Left ventricle myocardium inferior (tissue), 1 donor: ENCODE data around the gene FHIT. TPM values are rescaled to one million over a fixed set of nuclear protein-coding genes. Genes with fewer than 3 reads are reported as not detected.

ENCODE experiments used
- DNase-seq: peaks from one replicate; pipeline ENCODE4 v3.0.0-alpha.2; 2020
- H3K27ac ChIP-seq: fragments of 200-600 bp; replicated peaks from 2 replicates; pipeline ENCODE4 v1.8.0; 2021
- H3K27me3 ChIP-seq: fragments of 200-600 bp; 2 replicates; pipeline ENCODE4 v1.8.0; 2021; ENCODE audit warnings: low read depth
- H3K36me3 ChIP-seq: fragments of 200-600 bp; 2 replicates; pipeline ENCODE4 v1.8.0; 2021
- H3K4me1 ChIP-seq: fragments of 200-600 bp; 2 replicates; pipeline ENCODE4 v1.8.0; 2021
- H3K4me3 ChIP-seq: fragments of 200-600 bp; 2 replicates; pipeline ENCODE4 v1.8.0; 2021; ENCODE audit warnings: mild to moderate bottlenecking, moderate library complexity
- H3K9me3 ChIP-seq: fragments of 200-600 bp; replicated peaks from 2 replicates; pipeline ENCODE4 v1.8.0; 2021
- CTCF ChIP-seq: fragments of 200-600 bp; IDR thresholded peaks from 2 replicates; pipeline ENCODE4 v1.8.0; 2021; ENCODE audit warnings: antibody characterized with exemption, mild to moderate bottlenecking, borderline replicate concordance
- intact Hi-C: fragments of 100-400 bp; cut with micrococcal nuclease; formaldehyde crosslinking; loops from one replicate; pipeline ENCODE4 v1.11.0; 2022
- total RNA-seq: library from RNA; stranded (reverse); fragmentation: NEBNext Ultra II Directional; extraction: Animal tissue kit (Norgen Biotek cat#: 25700); gene quantifications from one replicate; pipeline ENCODE4 v1.2.1, GENCODE V29; 2021
- donor health status: DM: no; HTN: yes; CAD: no; lungs with severe emphysema.

FHIT gene
- total RNA-seq, 1 donor from 2014 or later = 16.0 TPM

GRCh38 chr3:60886518-60886917, 364.7 kb downstream of the FHIT start:
- TF ChIP-seq CTCF = no peak

GRCh38 chr3:60884005-60884404, 367.2 kb downstream of the FHIT start:
- H3K4me3 ChIP-seq = no peak overlapping the region
- no peak for TF ChIP-seq CTCF
- no peak overlapping the region for H3K27ac ChIP-seq
- no peaks in the 10 kb centered on the region for H3K4me1 ChIP-seq
- intact Hi-C loops = no loop called here
- no peaks in the 10 kb centered on the region for H3K36me3 ChIP-seq
- H3K27me3 ChIP-seq = no peaks in the 10 kb centered on the region
- DNase-seq = no peak
- peaks cover 38% of the 10 kb centered on the region for H3K9me3 ChIP-seq

More at GRCh38 chr3:60886518-60886917, 364.7 kb downstream of the FHIT start:
- no peak for DNase-seq
- H3K27ac ChIP-seq = no peak overlapping the region
- H3K27me3 ChIP-seq = no peaks in the 10 kb centered on the region
- H3K36me3 ChIP-seq = no peaks in the 10 kb centered on the region
- no peaks in the 10 kb centered on the region for H3K4me1 ChIP-seq
- no peak overlapping the region for H3K4me3 ChIP-seq
- intact Hi-C loops = no loop called here
- peaks cover 19% of the 10 kb centered on the region for H3K9me3 ChIP-seq

- Histone ChIP-seq H3K4me3 (no peak overlapping the region), H3K4me1 (no peaks in the 10 kb centered on the region), H3K36me3 (no peaks in the 10 kb centered on the region), H3K27me3 (no peaks in the 10 kb centered on the region), H3K9me3 (peaks cover 21% of the 10 kb centered on the region), H3K27ac (no peak overlapping the region)
- intact Hi-C loops = no loop called here
- TF ChIP-seq CTCF = no peak
- DNase-seq = no peak
These were observed 374.1 kb downstream of the FHIT start for GRCh38 chr3:60877188-60877587.

GRCh38 chr3:60870396-60870795, 380.9 kb downstream of the FHIT start:
- DNase-seq = no peak
- Histone ChIP-seq H3K9me3 (peaks cover 7% of the 10 kb centered on the region), H3K4me3 (no peak overlapping the region), H3K36me3 (no peaks in the 10 kb centered on the region), H3K4me1 (no peaks in the 10 kb centered on the region), H3K27me3 (no peaks in the 10 kb centered on the region), H3K27ac (no peak overlapping the region)
- no peak for TF ChIP-seq CTCF
- intact Hi-C loops = no loop called here

GRCh38 chr3:60867200-60867599, 384.1 kb downstream of the FHIT start:
- intact Hi-C loops = no loop called here
- no peak overlapping the region for H3K27ac ChIP-seq
- TF ChIP-seq CTCF = no peak
- no peak overlapping the region for H3K4me3 ChIP-seq
- peaks cover 16% of the 10 kb centered on the region for H3K9me3 ChIP-seq
- no peaks in the 10 kb centered on the region for H3K4me1 ChIP-seq
- no peak for DNase-seq
- no peaks in the 10 kb centered on the region for H3K36me3 ChIP-seq
- no peaks in the 10 kb centered on the region for H3K27me3 ChIP-seq
